ENCODE data around the gene CTF1. TPM values are rescaled to one million over a fixed set of nuclear protein-coding genes. Genes with fewer than 3 reads are reported as not detected.
A peak's percentile ranks its signal among the peaks of the same experiment; 100 is the strongest.
"Not testable (repeated sequence)": the region's sequence is repeated elsewhere in the genome, so short reads cannot be mapped to it uniquely, and the experiment has no call there.

CTF1 gene
- total RNA-seq, 1 donor from 2014 or later: 6.0 TPM

DNA sequence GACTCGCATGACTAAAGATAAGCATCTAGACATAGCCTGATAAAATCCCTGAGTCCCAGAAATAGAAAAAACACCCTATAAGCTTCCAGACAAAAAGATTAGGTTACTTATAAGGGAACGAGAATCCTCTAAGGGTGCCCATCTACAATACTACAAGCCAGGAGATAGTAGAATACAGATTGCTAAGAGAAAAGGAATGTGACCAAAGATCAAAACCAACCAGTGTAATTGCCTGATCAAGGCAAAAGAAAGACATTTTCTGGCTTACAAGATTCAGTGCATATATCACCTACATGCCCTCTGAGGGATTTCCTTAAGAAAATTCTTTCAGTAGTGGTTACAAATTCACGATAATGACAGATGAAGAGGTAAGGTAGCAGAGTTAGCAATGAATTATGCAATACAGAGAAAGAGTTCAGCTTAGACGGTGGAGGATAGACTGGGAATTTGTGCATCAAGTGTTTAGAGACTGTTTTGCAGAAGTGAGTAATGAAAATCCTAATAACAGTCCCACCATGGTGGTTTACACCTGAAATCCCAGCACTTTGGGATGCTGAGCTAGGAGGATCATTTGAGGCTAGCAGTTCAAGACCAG lies 37.5 kb upstream of the CTF1 start:
- Mint-ChIP-seq H3K27me3 (ENCODE audit: unreplicated experiment) (no peaks in the 10 kb centered on the region), H3K4me1 (ENCODE audit: unreplicated experiment) (no peaks in the 10 kb centered on the region), H3K9me3 (ENCODE audit: unreplicated experiment) (no peaks in the 10 kb centered on the region), H3K27ac (ENCODE audit: unreplicated experiment) (no peak overlapping the region), H3K36me3 (ENCODE audit: unreplicated experiment) (peaks cover under 1% of the 10 kb centered on the region), H3K4me3 (ENCODE audit: unreplicated experiment) (no peak overlapping the region)
- DNase-seq (ENCODE audit: extremely low spot score, unreplicated experiment): no peak
- TF ChIP-seq, protein P1, sequence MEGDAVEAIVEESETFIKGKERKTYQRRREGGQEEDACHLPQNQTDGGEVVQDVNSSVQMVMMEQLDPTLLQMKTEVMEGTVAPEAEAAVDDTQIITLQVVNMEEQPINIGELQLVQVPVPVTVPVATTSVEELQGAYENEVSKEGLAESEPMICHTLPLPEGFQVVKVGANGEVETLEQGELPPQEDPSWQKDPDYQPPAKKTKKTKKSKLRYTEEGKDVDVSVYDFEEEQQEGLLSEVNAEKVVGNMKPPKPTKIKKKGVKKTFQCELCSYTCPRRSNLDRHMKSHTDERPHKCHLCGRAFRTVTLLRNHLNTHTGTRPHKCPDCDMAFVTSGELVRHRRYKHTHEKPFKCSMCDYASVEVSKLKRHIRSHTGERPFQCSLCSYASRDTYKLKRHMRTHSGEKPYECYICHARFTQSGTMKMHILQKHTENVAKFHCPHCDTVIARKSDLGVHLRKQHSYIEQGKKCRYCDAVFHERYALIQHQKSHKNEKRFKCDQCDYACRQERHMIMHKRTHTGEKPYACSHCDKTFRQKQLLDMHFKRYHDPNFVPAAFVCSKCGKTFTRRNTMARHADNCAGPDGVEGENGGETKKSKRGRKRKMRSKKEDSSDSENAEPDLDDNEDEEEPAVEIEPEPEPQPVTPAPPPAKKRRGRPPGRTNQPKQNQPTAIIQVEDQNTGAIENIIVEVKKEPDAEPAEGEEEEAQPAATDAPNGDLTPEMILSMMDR (IDR thresholded peaks at IDR 0.05): no peak

DNA sequence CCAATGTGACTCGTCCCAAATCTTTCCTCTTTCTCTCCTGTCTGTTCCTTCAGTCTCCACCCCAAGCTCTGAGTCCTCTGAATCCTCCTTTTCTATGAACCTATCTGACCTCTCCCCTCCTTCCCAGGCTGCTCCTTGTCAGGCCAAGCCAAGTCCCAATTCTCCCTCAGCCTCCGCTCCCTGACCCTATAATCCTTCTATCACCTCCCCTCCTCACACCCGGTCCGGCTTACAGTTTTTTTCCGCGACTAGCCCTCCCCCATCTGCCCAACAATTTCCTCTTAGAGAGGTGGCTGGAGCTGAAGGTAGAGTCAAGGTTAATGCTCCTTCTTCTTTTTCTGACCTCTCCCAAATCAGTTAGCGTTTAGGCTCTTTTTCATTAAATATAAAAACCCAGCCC lies 35.7 kb upstream of the CTF1 start:
- not testable (repeated sequence) for H3K4me3 Mint-ChIP-seq (ENCODE audit: unreplicated experiment)

DNA sequence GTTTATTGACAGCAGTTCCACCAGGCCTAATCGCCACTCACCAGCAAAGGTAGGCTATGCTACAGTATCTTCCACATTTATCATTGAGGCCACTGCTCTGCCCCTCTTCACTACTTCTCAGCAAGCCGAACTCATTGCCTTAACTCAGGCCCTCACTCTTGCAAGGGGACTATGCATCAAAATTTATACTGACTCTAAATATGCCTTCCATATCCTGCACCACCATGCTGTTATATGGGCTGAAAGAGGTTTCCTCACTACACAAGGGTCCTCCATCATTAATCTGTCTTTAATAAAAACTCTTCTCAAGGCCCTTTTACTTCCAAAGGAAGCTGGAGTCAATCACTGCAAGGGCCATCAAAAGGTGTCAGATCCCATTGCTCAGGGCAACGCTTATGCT lies 33.2 kb upstream of the CTF1 start:
- not testable (repeated sequence) for H3K9me3 Mint-ChIP-seq (ENCODE audit: unreplicated experiment); H3K36me3 Mint-ChIP-seq (ENCODE audit: unreplicated experiment); DNase-seq (ENCODE audit: extremely low spot score, unreplicated experiment); H3K27ac Mint-ChIP-seq (ENCODE audit: unreplicated experiment); H3K27me3 Mint-ChIP-seq (ENCODE audit: unreplicated experiment); H3K4me1 Mint-ChIP-seq (ENCODE audit: unreplicated experiment); H3K4me3 Mint-ChIP-seq (ENCODE audit: unreplicated experiment)

More for the DNA sequence above, 35.7 kb upstream of the CTF1 start:
- not testable (repeated sequence) for H3K27ac Mint-ChIP-seq (ENCODE audit: unreplicated experiment); DNase-seq (ENCODE audit: extremely low spot score, unreplicated experiment); H3K36me3 Mint-ChIP-seq (ENCODE audit: unreplicated experiment); H3K4me1 Mint-ChIP-seq (ENCODE audit: unreplicated experiment); H3K9me3 Mint-ChIP-seq (ENCODE audit: unreplicated experiment); H3K27me3 Mint-ChIP-seq (ENCODE audit: unreplicated experiment)

DNA sequence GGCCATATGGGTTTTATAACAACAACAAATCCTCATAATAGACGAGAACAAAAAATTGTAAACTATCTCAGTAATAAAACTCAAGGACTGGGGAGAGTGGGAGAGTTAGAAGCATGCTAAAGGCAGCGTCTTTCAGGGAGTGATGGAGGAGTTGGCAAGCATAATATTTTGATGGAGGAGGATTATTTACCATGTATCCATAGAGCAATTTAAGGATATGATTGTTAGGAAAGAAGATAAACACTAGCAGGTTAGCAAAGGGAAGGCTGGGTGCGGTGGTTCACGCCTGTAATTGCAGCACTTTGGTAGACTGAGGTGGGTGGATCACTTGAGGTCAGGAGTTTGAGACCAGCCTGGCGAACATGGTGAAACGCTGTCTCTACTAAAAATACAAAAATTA lies 30.4 kb upstream of the CTF1 start:
- DNase-seq (ENCODE audit: extremely low spot score, unreplicated experiment): no peak
- no peaks in the 10 kb centered on the region for H3K27me3 Mint-ChIP-seq (ENCODE audit: unreplicated experiment)
- H3K9me3 Mint-ChIP-seq (ENCODE audit: unreplicated experiment): no peaks in the 10 kb centered on the region
- peaks cover 2% of the 10 kb centered on the region for H3K36me3 Mint-ChIP-seq (ENCODE audit: unreplicated experiment)
- peaks cover 1% of the 10 kb centered on the region for H3K4me1 Mint-ChIP-seq (ENCODE audit: unreplicated experiment)
- no peak overlapping the region for H3K27ac Mint-ChIP-seq (ENCODE audit: unreplicated experiment)
- H3K4me3 Mint-ChIP-seq (ENCODE audit: unreplicated experiment): no peak overlapping the region
- TF ChIP-seq, protein P1 (IDR thresholded peaks at IDR 0.05): no peak

DNA sequence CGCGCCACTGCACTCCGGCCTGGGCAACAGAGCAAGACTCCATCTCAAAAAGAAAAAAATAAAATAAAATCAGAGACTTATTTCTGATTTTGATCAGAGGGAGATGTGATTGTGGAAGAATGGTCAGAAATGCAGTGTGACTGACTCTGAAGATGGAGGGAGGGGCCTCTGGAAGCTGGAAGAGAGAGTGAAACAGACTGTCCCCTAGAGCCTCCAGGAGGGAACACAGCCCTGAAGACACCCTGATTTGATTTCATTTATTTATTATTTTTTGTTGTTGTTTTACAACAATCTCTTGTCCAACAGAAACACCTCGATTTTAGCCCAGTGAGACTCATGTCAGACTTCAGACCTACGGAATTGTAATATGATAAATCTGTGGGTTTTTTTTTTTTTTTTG lies 28.7 kb upstream of the CTF1 start:
- Mint-ChIP-seq H3K9me3 (ENCODE audit: unreplicated experiment) (no peaks in the 10 kb centered on the region), H3K4me3 (ENCODE audit: unreplicated experiment) (no peak overlapping the region), H3K27me3 (ENCODE audit: unreplicated experiment) (no peaks in the 10 kb centered on the region), H3K27ac (ENCODE audit: unreplicated experiment) (no peak overlapping the region), H3K4me1 (ENCODE audit: unreplicated experiment) (peaks cover 1% of the 10 kb centered on the region), H3K36me3 (ENCODE audit: unreplicated experiment) (peaks cover 2% of the 10 kb centered on the region)
- TF ChIP-seq, protein P1 (IDR thresholded peaks at IDR 0.05): peak; percentile 33
- no peak for DNase-seq (ENCODE audit: extremely low spot score, unreplicated experiment)

DNA sequence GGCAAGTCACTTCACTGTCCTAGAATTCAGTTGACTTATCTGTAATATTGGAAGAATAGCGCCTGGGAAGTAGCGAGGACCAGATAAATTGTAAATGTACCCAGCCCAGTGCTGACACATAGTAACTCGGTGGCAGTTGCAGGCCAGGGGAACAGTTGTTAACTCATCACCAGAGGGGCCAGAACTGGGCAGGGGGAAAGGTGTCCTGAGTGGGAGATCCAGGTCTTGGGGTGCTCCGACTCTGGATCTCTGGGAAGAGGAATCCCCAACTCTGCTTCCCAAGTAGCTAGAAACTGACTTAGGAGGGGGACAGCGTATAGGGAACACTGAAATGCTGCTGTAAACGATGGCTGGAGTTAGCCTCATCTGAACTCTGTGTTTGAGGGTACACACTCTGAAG lies 25.5 kb upstream of the CTF1 start:
- no peaks in the 10 kb centered on the region for H3K9me3 Mint-ChIP-seq (ENCODE audit: unreplicated experiment)
- no peak overlapping the region for H3K27ac Mint-ChIP-seq (ENCODE audit: unreplicated experiment)
- no peak for DNase-seq (ENCODE audit: extremely low spot score, unreplicated experiment)
- peaks cover 11% of the 10 kb centered on the region for H3K4me1 Mint-ChIP-seq (ENCODE audit: unreplicated experiment)
- TF ChIP-seq, protein P1 (IDR thresholded peaks at IDR 0.05): no peak
- no peaks in the 10 kb centered on the region for H3K27me3 Mint-ChIP-seq (ENCODE audit: unreplicated experiment)
- no peak overlapping the region for H3K4me3 Mint-ChIP-seq (ENCODE audit: unreplicated experiment)
- peaks cover 2% of the 10 kb centered on the region for H3K36me3 Mint-ChIP-seq (ENCODE audit: unreplicated experiment)

All from osteocyte (in vitro differentiated cells).